PC-3 (cell line): ENCODE results near the gene MYO5C. TPM values are rescaled to one million over a fixed set of nuclear protein-coding genes. Genes with fewer than 3 reads are reported as not detected.

Source experiments
- ATAC-seq: fragments of 200-7000 bp; cut with Tn5 transposase; 2 replicates; pipeline ENCODE4 v1.9.1; 2020; ENCODE audit warnings: mild to moderate bottlenecking, moderate library complexity
- BruUV-seq: library from RNA; stranded (reverse); fragments of 400-500 nt; replicated peaks from 2 replicates; lab custom pipeline; 2021; lab: Mats Ljungman, UMichigan
- CTCF ChIA-PET: fragments of 300-600 bp; sonication (Branson Sonifier 250); formaldehyde crosslinking; loops from one replicate; lab custom pipeline; 2022; ENCODE audit warnings: antibody characterized with exemption; lab: Charles Lee
- POLR2A ChIA-PET: fragments of 300-600 bp; sonication (Branson Sonifier 250); formaldehyde crosslinking; loops from one replicate; lab custom pipeline; 2022; ENCODE audit warnings: antibody characterized with exemption; ENCODE audit not compliant: unreplicated experiment; lab: Charles Lee
- DNase-seq: peaks from one replicate; pipeline ENCODE4 v3.0.0-alpha.2; 2015
- H2AFZ ChIP-seq: fragments of 300-600 bp; sonication (generic); 2 replicates; pipeline ENCODE4 v1.6.0; 2016; ENCODE audit warnings: antibody characterized with exemption, low read length
- H3F3A ChIP-seq: fragments of 300-600 bp; sonication (generic); one replicate; pipeline ENCODE4 v1.6.0; 2017; ENCODE audit warnings: antibody characterized with exemption, low read length, control low read depth, mild to moderate bottlenecking; ENCODE audit not compliant: unreplicated experiment
- H3K27ac ChIP-seq: fragments of 300-600 bp; sonication (generic); 2 replicates; pipeline ENCODE4 v1.5.1; 2016; ENCODE audit warnings: mild to moderate bottlenecking, low read length
- H3K27me3 ChIP-seq: fragments of 300-600 bp; sonication (generic); 2 replicates; pipeline ENCODE4 v1.6.1; 2016; ENCODE audit warnings: low read length, mixed read lengths
- H3K36me3 ChIP-seq: fragments of 300-600 bp; sonication (generic); 2 replicates; pipeline ENCODE4 v1.6.1; 2016; ENCODE audit warnings: low read depth, mixed run types, low read length, mixed read lengths
- H3K4me1 ChIP-seq: fragments of 300-600 bp; sonication (generic); 2 replicates; pipeline ENCODE4 v1.5.1; 2016; ENCODE audit warnings: low read length; ENCODE audit not compliant: insufficient read depth
- H3K4me2 ChIP-seq: fragments of 300-600 bp; sonication (generic); 2 replicates; pipeline ENCODE4 v1.6.0; 2016; ENCODE audit warnings: low read length
- H3K4me3 ChIP-seq: fragments of 300-600 bp; sonication (generic); 2 replicates; pipeline ENCODE4 v1.5.1; 2016; ENCODE audit warnings: mild to moderate bottlenecking, low read length, mixed read lengths
- H3K79me2 ChIP-seq: fragments of 300-600 bp; sonication (generic); 2 replicates; pipeline ENCODE4 v1.6.1; 2017; ENCODE audit warnings: low read length, mixed read lengths
- H3K9ac ChIP-seq: fragments of 300-600 bp; sonication (generic); 2 replicates; pipeline ENCODE4 v1.6.0; 2016; ENCODE audit warnings: mild to moderate bottlenecking, low read length
- H3K9me2 ChIP-seq: fragments of 300-600 bp; sonication (generic); replicated peaks from 2 replicates; pipeline ENCODE4 v1.6.1; 2016; ENCODE audit warnings: mixed run types, low read length, mixed read lengths
- H3K9me3 ChIP-seq: fragments of 300-600 bp; sonication (generic); 2 replicates; pipeline ENCODE4 v1.6.1; 2016; ENCODE audit warnings: low read length, mixed read lengths
- H4K20me1 ChIP-seq: fragments of 300-600 bp; sonication (generic); 2 replicates; pipeline ENCODE4 v1.6.1; 2016; ENCODE audit warnings: low read length, mixed read lengths
- CTCF ChIP-seq: fragments of 300-600 bp; sonication (generic); conservative IDR thresholded peaks from 2 replicates; pipeline ENCODE4 v1.5.1; 2017; ENCODE audit warnings: antibody characterized with exemption, low read depth, mild to moderate bottlenecking, low read length
- EZH2 ChIP-seq: fragments of 300-600 bp; sonication (generic); IDR thresholded peaks from one replicate; pipeline ENCODE4 v1.6.1; 2017; ENCODE audit warnings: antibody characterized with exemption, mild to moderate bottlenecking, low read length; ENCODE audit not compliant: unreplicated experiment
- EZH2phosphoT487 ChIP-seq: fragments of 300-600 bp; sonication (generic); IDR thresholded peaks from 2 replicates; pipeline ENCODE4 v1.6.1; 2018; ENCODE audit warnings: mild to moderate bottlenecking, antibody characterized with exemption, low read length, borderline replicate concordance
- intact Hi-C: fragments of 100-400 bp; cut with micrococcal nuclease; formaldehyde crosslinking; loops from 2 replicates; pipeline ENCODE4 v1.9.0; 2023
- total RNA-seq: library from RNA; depleted of rRNA; stranded (reverse); fragments of >200 nt; gene quantifications from 2 replicates; pipeline ENCODE4 v1.2.3, GENCODE V29; 2014

MYO5C gene
- total RNA-seq, 1 experiment from 2014 or later, result 17.7 TPM

GRCh38 chr15:52221730-52222129, 73.9 kb downstream of the MYO5C start:
- no TSS peak for BruUV-seq
- DNase-seq (no peak), ATAC-seq (no peak)
- Histone ChIP-seq H3F3A (no peaks in the 10 kb centered on the region), H4K20me1 (no peaks in the 10 kb centered on the region), H3K4me2 (no peak overlapping the region), H3K36me3 (peaks cover 47% of the 10 kb centered on the region), H3K4me1 (no peaks in the 10 kb centered on the region), H3K9ac (no peak overlapping the region), H2AFZ (no peak overlapping the region), H3K79me2 (no peaks in the 10 kb centered on the region), H3K9me2 (no peaks in the 10 kb centered on the region), H3K9me3 (no peaks in the 10 kb centered on the region), H3K27me3 (no peaks in the 10 kb centered on the region), H3K4me3 (no peak overlapping the region), H3K27ac (no peak overlapping the region)
- CTCF ChIA-PET, result no interaction called here
- intact Hi-C loops, result no loop called here
- TF ChIP-seq CTCF, result no peak
- TF ChIP-seq EZH2phosphoT487, result no peak
- TF ChIP-seq EZH2, result no peak
- POLR2A ChIA-PET, result no interaction called here

- CTCF ChIA-PET, result no interaction called here
- Histone ChIP-seq H3K9ac (no peak overlapping the region), H3K9me2 (no peaks in the 10 kb centered on the region), H3K4me1 (no peaks in the 10 kb centered on the region), H4K20me1 (no peaks in the 10 kb centered on the region), H2AFZ (no peak overlapping the region), H3K79me2 (no peaks in the 10 kb centered on the region), H3K4me2 (no peak overlapping the region), H3K27me3 (no peaks in the 10 kb centered on the region), H3K4me3 (no peak overlapping the region), H3K27ac (no peak overlapping the region), H3K9me3 (no peaks in the 10 kb centered on the region), H3F3A (no peaks in the 10 kb centered on the region), H3K36me3 (peaks cover 43% of the 10 kb centered on the region)
- TF ChIP-seq EZH2phosphoT487 (no peak), EZH2 (no peak), CTCF (no peak)
- no TSS peak for BruUV-seq
- no peak for DNase-seq
- no peak for ATAC-seq
- POLR2A ChIA-PET, result no interaction called here
- intact Hi-C loops, result no loop called here
These were observed 74.5 kb downstream of the MYO5C start for GRCh38 chr15:52220937-52221660.

GRCh38 chr15:52220251-52220650, 75.4 kb downstream of the MYO5C start:
- no peaks in the 10 kb centered on the region for H3K79me2 ChIP-seq
- no peak for ATAC-seq
- POLR2A ChIA-PET, result no interaction called here
- intact Hi-C loops, result no loop called here
- DNase-seq, result no peak
- H3K36me3 ChIP-seq, result peaks cover 42% of the 10 kb centered on the region
- TF ChIP-seq CTCF, result no peak
- no peaks in the 10 kb centered on the region for H3K9me2 ChIP-seq
- CTCF ChIA-PET, result no interaction called here
- no peak overlapping the region for H3K4me3 ChIP-seq
- no peaks in the 10 kb centered on the region for H3K4me1 ChIP-seq
- no peaks in the 10 kb centered on the region for H3K27me3 ChIP-seq
- H3K27ac ChIP-seq, result no peak overlapping the region
- no peaks in the 10 kb centered on the region for H3F3A ChIP-seq
- no peaks in the 10 kb centered on the region for H4K20me1 ChIP-seq
- H2AFZ ChIP-seq, result no peak overlapping the region
- no peak overlapping the region for H3K4me2 ChIP-seq
- H3K9me3 ChIP-seq, result no peaks in the 10 kb centered on the region
- BruUV-seq, result no TSS peak
- H3K9ac ChIP-seq, result no peak overlapping the region
